Effector memory CD8-positive, alpha-beta T cell (primary cell): ENCODE measurements around the gene PTPRF.

Source experiments
- ATAC-seq: fragments of 150-1000 bp; cut with Tn5 transposase; replicated peaks from 2 replicates; pipeline ENCODE4 v1.10.0; 2021; ENCODE audit warnings: mild to moderate bottlenecking, moderate library complexity
- DNase-seq, 3 experiments: peaks; one replicate each; pipeline ENCODE4 v3.0.0; 2021
- H3K27ac Mint-ChIP-seq, 2 donors: one replicate each; pipeline ENCODE4 v1.8.0; 2022; ENCODE audit warnings: mild to moderate bottlenecking in 2 of 2, mixed read lengths in 2 of 2, moderate library complexity in 2 of 2
- H3K27me3 Mint-ChIP-seq, 2 donors: one replicate each; pipeline ENCODE4 v1.8.0; 2022; ENCODE audit warnings: mixed read lengths in 2 of 2
- H3K36me3 Mint-ChIP-seq: one replicate; pipeline ENCODE4 v1.8.0; 2022; ENCODE audit warnings: mild to moderate bottlenecking, moderate library complexity, mixed read lengths; ENCODE audit not compliant: insufficient read depth
- H3K4me1 Mint-ChIP-seq, 2 donors: one replicate each; pipeline ENCODE4 v1.8.0; 2022; ENCODE audit warnings: low read depth in 2 of 2, mixed read lengths in 2 of 2
- H3K4me3 Mint-ChIP-seq, 2 donors: one replicate each; pipeline ENCODE4 v1.8.0; 2022; ENCODE audit warnings: mild to moderate bottlenecking in 2 of 2, mixed read lengths in 2 of 2, moderate library complexity in 2 of 2
- H3K9me3 Mint-ChIP-seq, 2 donors: one replicate each; pipeline ENCODE4 v1.8.0; 2022; ENCODE audit warnings: mixed read lengths in 2 of 2

The PTPRF gene

GRCh38 chr1:43521756-43522155 is 8.9 kb upstream of the PTPRF start:
- no peaks in the 10 kb centered on the region for H3K36me3 Mint-ChIP-seq
- peaks cover 68 to 75% of the 10 kb centered on the region in 2 donors for H3K27me3 Mint-ChIP-seq
- no peak overlapping the region for H3K27ac Mint-ChIP-seq
- no peaks in the 10 kb centered on the region for H3K4me1 Mint-ChIP-seq
- no peaks in the 10 kb centered on the region for H3K9me3 Mint-ChIP-seq
- H3K4me3 Mint-ChIP-seq = no peak overlapping the region
- no peak for ATAC-seq
- DNase-seq = no peak

GRCh38 chr1:43522431-43522775 is 8.3 kb upstream of the PTPRF start:
- H3K4me1 Mint-ChIP-seq = no peaks in the 10 kb centered on the region
- DNase-seq = no peak
- no peak overlapping the region for H3K4me3 Mint-ChIP-seq
- peaks cover 64 to 77% of the 10 kb centered on the region in 2 donors for H3K27me3 Mint-ChIP-seq
- H3K27ac Mint-ChIP-seq = no peak overlapping the region
- ATAC-seq = no peak
- H3K36me3 Mint-ChIP-seq = no peaks in the 10 kb centered on the region
- no peaks in the 10 kb centered on the region for H3K9me3 Mint-ChIP-seq

- Mint-ChIP-seq H3K27me3 (peaks cover 67 to 81% of the 10 kb centered on the region in 2 donors), H3K27ac (no peak overlapping the region), H3K4me3 (no peak overlapping the region), H3K9me3 (no peaks in the 10 kb centered on the region), H3K36me3 (no peaks in the 10 kb centered on the region), H3K4me1 (no peaks in the 10 kb centered on the region)
- DNase-seq (no peak), ATAC-seq (no peak)
Observed at GRCh38 chr1:43522776-43523480, 7.8 kb upstream of the PTPRF start.

- Mint-ChIP-seq H3K36me3 (no peaks in the 10 kb centered on the region), H3K27me3 (peaks cover 67 to 84% of the 10 kb centered on the region in 2 donors), H3K4me3 (no peak overlapping the region), H3K27ac (no peak overlapping the region), H3K9me3 (no peaks in the 10 kb centered on the region), H3K4me1 (peaks cover 0 to 2% of the 10 kb centered on the region in 2 donors)
- ATAC-seq (no peak), DNase-seq (no peak)
Observed at GRCh38 chr1:43524804-43525203, 5.9 kb upstream of the PTPRF start.

GRCh38 chr1:43526002-43526401 is 4.7 kb upstream of the PTPRF start:
- no peaks in the 10 kb centered on the region for H3K36me3 Mint-ChIP-seq
- no peak for ATAC-seq
- H3K9me3 Mint-ChIP-seq = no peaks in the 10 kb centered on the region
- H3K4me3 Mint-ChIP-seq = no peak overlapping the region
- H3K4me1 Mint-ChIP-seq = peaks cover 8 to 10% of the 10 kb centered on the region in 2 donors
- no peak overlapping the region for H3K27ac Mint-ChIP-seq
- DNase-seq = no peak
- peaks cover 64 to 83% of the 10 kb centered on the region in 2 donors for H3K27me3 Mint-ChIP-seq

- no peaks in the 10 kb centered on the region for H3K36me3 Mint-ChIP-seq
- no peaks in the 10 kb centered on the region for H3K9me3 Mint-ChIP-seq
- no peak overlapping the region for H3K27ac Mint-ChIP-seq
- H3K27me3 Mint-ChIP-seq = peaks cover 60 to 80% of the 10 kb centered on the region in 2 donors
- no peak overlapping the region for H3K4me3 Mint-ChIP-seq
- ATAC-seq (no peak), DNase-seq (no peak)
- peaks cover 12 to 14% of the 10 kb centered on the region in 2 donors for H3K4me1 Mint-ChIP-seq
Observed at GRCh38 chr1:43527111-43527878, 3.4 kb upstream of the PTPRF start.

- DNase-seq = peak; percentile 73 to 80 (median 78)
- peak; percentile 67 for ATAC-seq
- H3K4me3 Mint-ChIP-seq = no peak overlapping the region
- H3K36me3 Mint-ChIP-seq = no peaks in the 10 kb centered on the region
- no peaks in the 10 kb centered on the region for H3K9me3 Mint-ChIP-seq
- peaks cover 12 to 14% of the 10 kb centered on the region in 2 donors for H3K4me1 Mint-ChIP-seq
- peaks cover 55 to 72% of the 10 kb centered on the region in 2 donors for H3K27me3 Mint-ChIP-seq
- no peak overlapping the region for H3K27ac Mint-ChIP-seq
Observed at GRCh38 chr1:43529206-43529731, 1.4 kb upstream of the PTPRF start.

GRCh38 chr1:43531107-43531905 is 623 bp downstream of the PTPRF start:
- H3K4me1 Mint-ChIP-seq = peaks cover 12 to 14% of the 10 kb centered on the region in 2 donors
- no peaks in the 10 kb centered on the region for H3K36me3 Mint-ChIP-seq
- peak overlapping the region in 1 of 2 donors; percentile 30 for H3K27ac Mint-ChIP-seq
- peaks cover 47 to 52% of the 10 kb centered on the region in 2 donors for H3K27me3 Mint-ChIP-seq
- DNase-seq = peak in 2 of 3 experiments; percentile 12 to 23
- ATAC-seq = peak; percentile 62
- no peaks in the 10 kb centered on the region for H3K9me3 Mint-ChIP-seq
- peak overlapping the region; percentile 87 to 88 for H3K4me3 Mint-ChIP-seq

GRCh38 chr1:43531906-43532584 is 1.4 kb downstream of the PTPRF start:
- H3K27ac Mint-ChIP-seq = peak overlapping the region in 1 of 2 donors; percentile 30
- no peaks in the 10 kb centered on the region for H3K36me3 Mint-ChIP-seq
- ATAC-seq = no peak
- H3K4me3 Mint-ChIP-seq = peak overlapping the region; percentile 87 to 88
- peaks cover 47 to 52% of the 10 kb centered on the region in 2 donors for H3K27me3 Mint-ChIP-seq
- no peak for DNase-seq
- H3K4me1 Mint-ChIP-seq = peaks cover 12 to 14% of the 10 kb centered on the region in 2 donors
- H3K9me3 Mint-ChIP-seq = no peaks in the 10 kb centered on the region

- Mint-ChIP-seq H3K4me3 (peak overlapping the region; percentile 87 to 88), H3K27ac (no peak overlapping the region), H3K4me1 (peaks cover 12 to 14% of the 10 kb centered on the region in 2 donors), H3K36me3 (no peaks in the 10 kb centered on the region), H3K9me3 (no peaks in the 10 kb centered on the region), H3K27me3 (peaks cover 42 to 51% of the 10 kb centered on the region in 2 donors)
- ATAC-seq = no peak
- no peak for DNase-seq
Observed at GRCh38 chr1:43532716-43533115, 2.0 kb downstream of the PTPRF start.

GRCh38 chr1:43533584-43533983 is 2.9 kb downstream of the PTPRF start:
- H3K4me1 Mint-ChIP-seq = peaks cover 12 to 14% of the 10 kb centered on the region in 2 donors
- H3K27ac Mint-ChIP-seq = no peak overlapping the region
- H3K36me3 Mint-ChIP-seq = no peaks in the 10 kb centered on the region
- DNase-seq (no peak), ATAC-seq (no peak)
- H3K9me3 Mint-ChIP-seq = no peaks in the 10 kb centered on the region
- peaks cover 39 to 50% of the 10 kb centered on the region in 2 donors for H3K27me3 Mint-ChIP-seq
- no peak overlapping the region for H3K4me3 Mint-ChIP-seq

GRCh38 chr1:43534256-43534655 is 3.6 kb downstream of the PTPRF start:
- no peaks in the 10 kb centered on the region for H3K36me3 Mint-ChIP-seq
- DNase-seq (no peak), ATAC-seq (no peak)
- H3K27ac Mint-ChIP-seq = no peak overlapping the region
- H3K4me3 Mint-ChIP-seq = no peak overlapping the region
- H3K4me1 Mint-ChIP-seq = peaks cover 12 to 14% of the 10 kb centered on the region in 2 donors
- H3K27me3 Mint-ChIP-seq = peaks cover 32 to 43% of the 10 kb centered on the region in 2 donors
- H3K9me3 Mint-ChIP-seq = no peaks in the 10 kb centered on the region
